AG04449 (cell line): ENCODE data around the gene FAM227B.

Experiments
- CTCF ChIA-PET: fragments of 350-600 bp; formaldehyde crosslinking; extraction: SDS; loops from one replicate; lab custom pipeline; 2021; ENCODE audit warnings: antibody characterized with exemption; lab: Yijun Ruan, JAX
- POLR2A ChIA-PET: fragments of 400-600, 350-600 bp; formaldehyde crosslinking; extraction: SDS; loops from one replicate; lab custom pipeline; 2020; ENCODE audit warnings: antibody characterized with exemption, inconsistent platforms; lab: Yijun Ruan, JAX
- DNase-seq: peaks from one replicate; pipeline ENCODE4 v3.0.0-alpha.2; 2010; ENCODE audit warnings: low read depth, low spot score
- H3K4me3 ChIP-seq: 2 replicates; pipeline ENCODE4 v1.5.1; 2011; ENCODE audit warnings: low read depth, mild to moderate bottlenecking, control low read depth, low read length
- TF ChIP-seq, protein P1 (sequence below): IDR thresholded peaks from one replicate; pipeline ENCODE4 v1.5.1; 2011; ENCODE audit warnings: mild to moderate bottlenecking, moderate library complexity, low read length, control low read depth, inconsistent platforms; ENCODE audit not compliant: insufficient read depth; ENCODE audit errors: missing control alignments

Gene FAM227B

DNA sequence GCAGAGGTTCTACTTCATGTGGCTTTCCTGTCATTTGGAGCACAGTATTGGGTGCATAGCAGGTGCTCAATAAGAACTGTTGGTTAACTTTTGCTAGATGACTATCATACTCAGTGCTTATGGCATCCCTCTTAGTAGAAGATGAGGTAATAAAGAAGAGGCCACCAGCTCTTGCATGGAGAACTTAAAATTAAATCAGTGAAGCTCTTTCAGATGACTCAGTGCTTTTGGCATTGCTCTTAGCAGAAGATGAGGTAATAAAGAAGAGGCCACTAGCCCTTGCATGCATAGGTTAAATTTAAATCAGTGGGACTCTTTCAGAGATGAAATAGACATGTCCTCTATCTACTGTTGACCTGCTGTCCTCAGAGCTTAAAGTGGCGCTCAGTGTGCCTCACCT, 307.0 kb downstream of the FAM227B start:
- DNase-seq: peak; percentile 78
- TF ChIP-seq, protein P1, sequence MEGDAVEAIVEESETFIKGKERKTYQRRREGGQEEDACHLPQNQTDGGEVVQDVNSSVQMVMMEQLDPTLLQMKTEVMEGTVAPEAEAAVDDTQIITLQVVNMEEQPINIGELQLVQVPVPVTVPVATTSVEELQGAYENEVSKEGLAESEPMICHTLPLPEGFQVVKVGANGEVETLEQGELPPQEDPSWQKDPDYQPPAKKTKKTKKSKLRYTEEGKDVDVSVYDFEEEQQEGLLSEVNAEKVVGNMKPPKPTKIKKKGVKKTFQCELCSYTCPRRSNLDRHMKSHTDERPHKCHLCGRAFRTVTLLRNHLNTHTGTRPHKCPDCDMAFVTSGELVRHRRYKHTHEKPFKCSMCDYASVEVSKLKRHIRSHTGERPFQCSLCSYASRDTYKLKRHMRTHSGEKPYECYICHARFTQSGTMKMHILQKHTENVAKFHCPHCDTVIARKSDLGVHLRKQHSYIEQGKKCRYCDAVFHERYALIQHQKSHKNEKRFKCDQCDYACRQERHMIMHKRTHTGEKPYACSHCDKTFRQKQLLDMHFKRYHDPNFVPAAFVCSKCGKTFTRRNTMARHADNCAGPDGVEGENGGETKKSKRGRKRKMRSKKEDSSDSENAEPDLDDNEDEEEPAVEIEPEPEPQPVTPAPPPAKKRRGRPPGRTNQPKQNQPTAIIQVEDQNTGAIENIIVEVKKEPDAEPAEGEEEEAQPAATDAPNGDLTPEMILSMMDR: no peak
- H3K4me3 ChIP-seq: no peak overlapping the region
- ChIA-PET POLR2A (no interaction called here), CTCF (no interaction called here)

DNA sequence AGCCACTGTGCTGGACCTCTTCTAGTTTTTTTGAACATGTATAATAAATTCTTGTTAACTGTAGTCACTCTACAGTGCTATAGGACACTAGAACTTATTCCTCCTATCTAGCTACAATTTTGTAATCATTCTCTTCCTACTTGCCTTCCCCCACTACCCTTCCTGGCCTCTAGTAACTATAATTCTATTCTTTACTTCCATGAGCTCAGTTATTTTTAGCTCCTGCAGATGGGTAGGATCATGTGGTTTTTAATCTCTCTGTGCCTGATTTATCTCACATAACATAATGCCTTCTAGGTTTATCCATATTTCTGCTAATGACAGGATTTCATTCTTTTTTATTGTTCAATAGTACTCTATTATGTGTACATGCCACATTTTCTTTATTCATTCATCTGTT, 310.7 kb downstream of the FAM227B start:
- H3K4me3 ChIP-seq: no peak overlapping the region
- no peak for DNase-seq
- POLR2A ChIA-PET: no interaction called here
- TF ChIP-seq, protein P1: no peak
- CTCF ChIA-PET: no interaction called here

DNA sequence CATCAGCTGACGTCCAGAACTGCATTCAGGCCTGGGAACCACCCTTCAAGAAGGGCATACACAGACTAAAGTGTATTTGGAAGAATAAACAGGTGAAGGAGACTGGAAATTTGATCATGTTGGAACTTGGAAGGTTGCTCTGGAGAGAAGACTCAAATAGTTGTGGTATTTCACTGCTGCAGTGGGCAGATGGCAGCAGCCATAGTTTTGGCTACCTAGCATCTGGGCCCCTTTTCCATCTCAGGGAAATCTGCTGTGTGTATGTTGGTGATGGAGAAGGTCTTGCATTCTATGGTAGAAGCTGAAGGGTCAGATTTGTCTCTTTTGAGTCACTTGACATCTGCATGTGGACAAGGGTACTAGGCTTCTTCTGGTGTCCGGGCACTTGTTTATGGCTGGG, 311.9 kb downstream of the FAM227B start:
- TF ChIP-seq, protein P1: no peak
- H3K4me3 ChIP-seq: no peak overlapping the region
- POLR2A ChIA-PET: no interaction called here
- no peak for DNase-seq
- CTCF ChIA-PET: no interaction called here

DNA sequence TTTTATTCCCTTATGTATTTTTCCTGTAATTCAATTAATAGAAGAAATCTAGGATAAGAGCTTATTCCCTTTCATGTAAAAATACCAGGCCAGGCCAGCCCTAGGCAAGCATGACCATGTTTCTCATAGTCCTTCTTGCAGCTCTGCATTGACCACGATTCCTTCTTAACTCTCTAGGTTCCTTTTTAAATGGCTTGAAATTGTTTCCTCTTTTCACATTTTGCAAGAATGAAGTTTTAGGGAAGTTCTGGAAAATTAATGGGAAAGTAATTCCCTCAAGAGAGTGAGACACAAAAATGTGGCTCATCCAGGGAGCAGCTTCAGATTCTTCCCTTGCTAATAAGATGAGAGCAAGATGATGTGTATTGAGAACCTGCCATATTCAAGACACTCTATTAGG, 314.1 kb downstream of the FAM227B start:
- H3K4me3 ChIP-seq: no peak overlapping the region
- POLR2A ChIA-PET: no interaction called here
- TF ChIP-seq, protein P1: no peak
- DNase-seq: no peak
- CTCF ChIA-PET: no interaction called here

DNA sequence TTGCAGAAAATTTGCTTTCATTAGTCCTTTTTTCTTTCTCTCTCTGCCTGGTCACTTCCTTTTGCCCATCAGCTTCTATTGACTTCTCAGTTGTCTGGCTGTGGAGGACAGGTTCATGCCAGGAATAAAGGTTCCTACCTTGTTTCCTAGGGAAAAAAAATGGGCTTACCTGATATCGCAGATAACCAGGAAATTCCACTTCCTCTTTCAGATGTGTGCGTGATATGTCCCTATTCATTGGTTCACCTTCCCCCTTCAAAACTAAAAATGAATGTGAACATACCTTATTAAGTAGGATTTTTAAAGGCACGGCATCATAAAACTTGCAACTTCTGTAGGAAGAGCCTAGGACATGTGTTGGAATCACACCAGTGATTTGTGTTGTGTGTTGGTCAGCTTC, 317.6 kb downstream of the FAM227B start:
- DNase-seq: no peak
- H3K4me3 ChIP-seq: no peak overlapping the region
- TF ChIP-seq, protein P1: no peak
- ChIA-PET POLR2A (no interaction called here), CTCF (interaction anchor here (1.2 kb wide), 1 partner anchor 7 kb away, joined by 3 read pairs; no protein-coding TSS in a partner anchor)

DNA sequence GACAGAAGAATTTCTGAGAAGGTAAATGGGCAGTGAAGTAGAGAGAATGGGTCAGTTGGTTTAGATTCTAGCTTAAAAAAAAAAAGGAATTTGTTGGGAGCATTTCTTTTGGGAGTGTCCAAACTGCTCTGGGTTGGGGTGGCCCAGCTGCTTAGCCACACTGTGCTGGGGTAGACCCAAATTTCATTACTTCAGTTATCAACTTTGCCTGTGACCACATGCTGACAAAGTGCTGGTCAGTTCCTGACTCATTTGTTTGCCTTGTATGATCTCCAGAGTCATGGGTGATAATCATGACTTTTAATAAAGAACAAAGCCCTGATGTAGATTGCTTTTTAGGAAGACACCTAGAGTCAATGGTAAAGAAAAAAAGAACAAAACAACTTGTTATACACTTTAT, 319.1 kb downstream of the FAM227B start:
- no peak for DNase-seq
- ChIA-PET CTCF (interaction anchor here (0.9 kb wide), 1 partner anchor 121 kb away, joined by 3 read pairs; the partner anchor contains the start of gene FGF7), POLR2A (no interaction called here)
- TF ChIP-seq, protein P1: no peak
- H3K4me3 ChIP-seq: no peak overlapping the region
